ENCODE results near the gene MET. TPM values are rescaled to one million over a fixed set of nuclear protein-coding genes. Genes with fewer than 3 reads are reported as not detected.

MET gene
- total and polyA plus RNA-seq, 2 of the 8 experiments (the other 6 are each of a cell fraction or from before 2014, with no cell fraction given): 3.5 to 12.9 TPM

- no peak overlapping the region for H3K27ac ChIP-seq (ENCODE audit: low read depth, low read length)
- FAIRE-seq: peak; percentile 19
These were observed 27.1 kb downstream of the MET start for GRCh38 chr7:116698930-116699721.

More at GRCh38 chr7:116698930-116699721, 27.1 kb downstream of the MET start:
- Histone ChIP-seq H3K56ac (replicated peaks; ENCODE audit: insufficient read length, low read depth, low read length) (no peak overlapping the region), H3K36me3 (ENCODE audit: control insufficient read depth in 2 of 4, insufficient read depth in 4 of 4, low read length in 3 of 4) (no peaks in the 10 kb centered on the region), H4K5ac (ENCODE audit: insufficient read length, low read depth, low read length) (no peak overlapping the region), H3K79me1 (ENCODE audit: low read depth, low read length) (no peaks in the 10 kb centered on the region), H3K4ac (replicated peaks; ENCODE audit: insufficient read length, low read depth, low read length) (no peak overlapping the region), H3K23ac (ENCODE audit: insufficient read length) (no peak overlapping the region), H3K9ac (replicated peaks in 1 of 4; ENCODE audit: extremely low read depth in 1 of 4, low read depth in 3 of 4, low read length in 3 of 4) (no peak overlapping the region), H3K27me3 (replicated peaks in 1 of 4; ENCODE audit: control insufficient read depth in 3 of 4, extremely low read depth in 1 of 4, insufficient read depth in 3 of 4, low read length in 3 of 4) (no peaks in the 10 kb centered on the region), H2BK12ac (ENCODE audit: low read depth, low read length) (no peak overlapping the region), H3K4me1 (replicated peaks in 1 of 4; ENCODE audit: control insufficient read depth in 3 of 4, insufficient read depth in 4 of 4, low read length in 3 of 4) (peaks cover 0 to 5% (median 0%) of the 10 kb centered on the region in 4 experiments; a peak in 3 of 7 replicates), H3K79me2 (ENCODE audit: control insufficient read depth in 1 of 2, insufficient read depth in 2 of 2, low read length in 2 of 2) (no peaks in the 10 kb centered on the region), H4K20me1 (replicated peaks in 1 of 2; ENCODE audit: control insufficient read depth in 1 of 2, insufficient read depth in 2 of 2, low read length in 2 of 2) (no peaks in the 10 kb centered on the region), H2BK15ac (ENCODE audit: low read length) (no peak overlapping the region), H3K9me3 (ENCODE audit: insufficient read depth in 2 of 2, low read depth in 1 of 2, low read length in 1 of 2) (no peaks in the 10 kb centered on the region), H2AK5ac (ENCODE audit: low read depth, low read length) (no peak overlapping the region), H2BK20ac (ENCODE audit: low read length) (no peak overlapping the region), H4K8ac (ENCODE audit: extremely low read depth, insufficient read depth, low read length) (no peak overlapping the region), H4K91ac (replicated peaks; ENCODE audit: insufficient read length, low read length) (no peak overlapping the region), H3K4me3 (ENCODE audit: extremely low read depth in 1 of 4, insufficient read depth in 2 of 4, low read depth in 3 of 4, low read length in 4 of 4) (no peak overlapping the region), H3K4me2 (ENCODE audit: insufficient read depth in 1 of 2, low read depth in 2 of 2, low read length in 2 of 2) (no peak overlapping the region), H2BK120ac (replicated peaks; ENCODE audit: low read depth, low read length) (no peak overlapping the region), H3K18ac (ENCODE audit: extremely low read depth, low read length) (no peak overlapping the region), H2AFZ (ENCODE audit: low read length) (no peak overlapping the region), H3K23me2 (ENCODE audit: low read depth, low read length) (no peaks in the 10 kb centered on the region), H3K14ac (ENCODE audit: insufficient read length) (no peak overlapping the region), H2BK5ac (ENCODE audit: low read depth, low read length) (no peak overlapping the region)
- ChIA-PET POLR2A (ENCODE audit: partially characterized antibody) (no interaction called here), CTCF (ENCODE audit: partially characterized antibody) (interaction anchor here (1.5 kb wide), 1 partner anchor 50 kb away, joined by 3 read pairs; no protein-coding TSS in a partner anchor)
- no peak for DNase-seq (ENCODE audit: low read depth in 1 of 2, low spot score in 2 of 2)
- WGBS, 2 experiments (ENCODE audit: extremely low coverage in 1 of 2, insufficient coverage in 1 of 2, insufficient read length in 1 of 2, insufficient replicate concordance in 2 of 2, low coverage in 1 of 2, low lambda C conversion rate in 2 of 2, missing lambda C conversion rate in 1 of 2): 87% methylated on average over 12 of the region's 12 CpGs; no CpG with 5 or more reads in 1 of the 2 experiments
- TF ChIP-seq BRCA1 (IDR thresholded peaks at IDR 0.05; ENCODE audit: low read depth, low read length) (no peak), KDM1A (IDR thresholded peaks at IDR 0.05; ENCODE audit: borderline replicate concordance, low read length) (no peak), TAF7 (optimal IDR thresholded peaks at IDR 0.05; ENCODE audit: borderline replicate concordance, low read depth, low read length) (no peak), SAP30 (IDR thresholded peaks at IDR 0.05; ENCODE audit: insufficient read depth, insufficient replicate concordance, low read length) (no peak), E2F6 (IDR thresholded peaks at IDR 0.05) (no peak), TCF12 (IDR thresholded peaks at IDR 0.05; ENCODE audit: low read depth, low read length) (0 out of 2 replicates have a peak, but pooled peaks have one; percentile 26)
